OCI-LY3 (cell line): ENCODE measurements around the gene DPYD.

Source experiments
- H2AFZ ChIP-seq: fragments of 200-600, 300-600 bp; shearing (Covaris generic); 2 replicates; pipeline ENCODE4 v1.6.0; 2014; ENCODE audit warnings: antibody characterized with exemption, low read depth, low read length
- H3K27ac ChIP-seq: fragments of 200-600, 300-600 bp; sonication (generic); 2 replicates; pipeline ENCODE4 v1.5.1; 2014; ENCODE audit warnings: mild to moderate bottlenecking, low read length, moderate library complexity, mixed read lengths
- H3K27me3 ChIP-seq: fragments of 200-600, 300-600 bp; sonication (generic); 2 replicates; pipeline ENCODE4 v1.6.1; 2014; ENCODE audit warnings: low read depth, low read length, mixed read lengths
- H3K36me3 ChIP-seq: fragments of 200-600, 300-600 bp; sonication (generic); replicated peaks from 2 replicates; pipeline ENCODE3; 2014; ENCODE audit warnings: low read depth, low read length, mixed read lengths
- H3K4me1 ChIP-seq: fragments of 300-600, 200-600 bp; sonication (generic); 2 replicates; pipeline ENCODE4 v1.6.1; 2014; ENCODE audit warnings: low read length, mixed read lengths
- H3K4me2 ChIP-seq: fragments of 200-600, 300-600 bp; sonication (generic); 2 replicates; pipeline ENCODE4 v1.6.1; 2014; ENCODE audit warnings: low read length, mixed read lengths
- H3K4me3 ChIP-seq: fragments of 300-600, 200-600 bp; sonication (generic); 2 replicates; pipeline ENCODE4 v1.5.1; 2014; ENCODE audit warnings: antibody characterized with exemption, mild to moderate bottlenecking, low read length, moderate library complexity
- H3K79me2 ChIP-seq: fragments of 300-600, 200-600 bp; shearing (Covaris generic); 2 replicates; pipeline ENCODE4 v1.6.1; 2014; ENCODE audit warnings: mild to moderate bottlenecking, low read length, mixed read lengths
- H3K9ac ChIP-seq: fragments of 300-600, 200-600 bp; shearing (Covaris generic); 2 replicates; pipeline ENCODE4 v1.6.0; 2014; ENCODE audit warnings: mild to moderate bottlenecking, low read length, moderate library complexity
- H3K9me3 ChIP-seq: fragments of 200-600, 300-600 bp; shearing (Covaris generic); 2 replicates; pipeline ENCODE4 v1.6.1; 2014; ENCODE audit warnings: low read length, mixed read lengths; ENCODE audit not compliant: insufficient read depth
- H4K20me1 ChIP-seq: fragments of 200-600, 300-600 bp; sonication (generic); 2 replicates; pipeline ENCODE4 v1.6.1; 2016; ENCODE audit warnings: low read length, mixed read lengths; ENCODE audit not compliant: insufficient read depth
- EZH2phosphoT487 ChIP-seq: fragments of 200-600 bp; shearing (Covaris generic); IDR thresholded peaks from 2 replicates; pipeline ENCODE4 v1.6.1; 2018; ENCODE audit warnings: antibody characterized with exemption, mixed run types, low read depth
- TF ChIP-seq, protein P1 (sequence below): fragments of 200-600, 300-600 bp; sonication (generic); IDR thresholded peaks from 2 replicates; pipeline ENCODE4 v1.5.1; 2014; ENCODE audit warnings: antibody characterized with exemption, low read length, low read depth

DPYD gene

DNA sequence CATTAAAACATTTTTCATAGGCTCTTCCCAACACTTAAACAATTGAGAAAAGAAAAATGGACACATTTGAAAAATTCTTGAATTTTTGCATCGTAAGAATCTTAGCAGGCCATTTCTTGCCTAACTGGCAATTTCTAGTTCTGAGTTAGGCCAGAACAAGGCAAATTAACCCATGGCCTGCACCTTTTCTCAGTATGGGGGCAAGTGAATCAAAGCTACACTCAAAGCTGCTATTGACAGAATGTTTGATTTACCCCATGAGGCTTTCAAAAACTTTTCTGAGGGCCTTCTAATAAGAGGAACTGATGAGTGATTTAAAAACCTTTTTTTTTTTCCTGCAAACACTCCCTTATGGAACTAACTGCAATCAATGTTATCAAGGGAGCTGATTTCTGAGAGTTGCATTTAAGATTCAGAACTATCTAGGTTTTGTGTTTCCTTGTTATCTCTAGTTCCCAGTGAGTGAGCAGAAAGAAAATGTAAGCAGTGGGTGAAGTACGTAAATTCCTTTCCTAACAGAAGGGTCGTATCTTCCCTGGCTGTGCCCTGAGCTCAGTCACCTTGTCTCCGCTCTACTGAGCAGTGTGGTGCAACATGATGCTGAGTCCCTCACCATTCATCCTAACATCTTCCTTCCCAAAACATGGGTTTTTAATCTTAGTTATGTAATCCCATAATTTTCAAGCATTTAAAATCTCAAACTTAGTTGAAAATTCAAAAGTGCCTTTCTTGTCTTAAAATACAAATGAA, 353.7 kb downstream of the DPYD start:
- Histone ChIP-seq H3K4me3 (no peak overlapping the region), H2AFZ (no peak overlapping the region), H3K27me3 (no peaks in the 10 kb centered on the region), H3K9ac (no peak overlapping the region), H3K27ac (no peak overlapping the region), H3K4me1 (no peaks in the 10 kb centered on the region), H3K9me3 (no peaks in the 10 kb centered on the region), H3K36me3 (no peaks in the 10 kb centered on the region), H3K79me2 (no peaks in the 10 kb centered on the region), H3K4me2 (no peak overlapping the region), H4K20me1 (no peaks in the 10 kb centered on the region)
- no peak for TF ChIP-seq EZH2phosphoT487
- TF ChIP-seq, protein P1, sequence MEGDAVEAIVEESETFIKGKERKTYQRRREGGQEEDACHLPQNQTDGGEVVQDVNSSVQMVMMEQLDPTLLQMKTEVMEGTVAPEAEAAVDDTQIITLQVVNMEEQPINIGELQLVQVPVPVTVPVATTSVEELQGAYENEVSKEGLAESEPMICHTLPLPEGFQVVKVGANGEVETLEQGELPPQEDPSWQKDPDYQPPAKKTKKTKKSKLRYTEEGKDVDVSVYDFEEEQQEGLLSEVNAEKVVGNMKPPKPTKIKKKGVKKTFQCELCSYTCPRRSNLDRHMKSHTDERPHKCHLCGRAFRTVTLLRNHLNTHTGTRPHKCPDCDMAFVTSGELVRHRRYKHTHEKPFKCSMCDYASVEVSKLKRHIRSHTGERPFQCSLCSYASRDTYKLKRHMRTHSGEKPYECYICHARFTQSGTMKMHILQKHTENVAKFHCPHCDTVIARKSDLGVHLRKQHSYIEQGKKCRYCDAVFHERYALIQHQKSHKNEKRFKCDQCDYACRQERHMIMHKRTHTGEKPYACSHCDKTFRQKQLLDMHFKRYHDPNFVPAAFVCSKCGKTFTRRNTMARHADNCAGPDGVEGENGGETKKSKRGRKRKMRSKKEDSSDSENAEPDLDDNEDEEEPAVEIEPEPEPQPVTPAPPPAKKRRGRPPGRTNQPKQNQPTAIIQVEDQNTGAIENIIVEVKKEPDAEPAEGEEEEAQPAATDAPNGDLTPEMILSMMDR: no peak

DNA sequence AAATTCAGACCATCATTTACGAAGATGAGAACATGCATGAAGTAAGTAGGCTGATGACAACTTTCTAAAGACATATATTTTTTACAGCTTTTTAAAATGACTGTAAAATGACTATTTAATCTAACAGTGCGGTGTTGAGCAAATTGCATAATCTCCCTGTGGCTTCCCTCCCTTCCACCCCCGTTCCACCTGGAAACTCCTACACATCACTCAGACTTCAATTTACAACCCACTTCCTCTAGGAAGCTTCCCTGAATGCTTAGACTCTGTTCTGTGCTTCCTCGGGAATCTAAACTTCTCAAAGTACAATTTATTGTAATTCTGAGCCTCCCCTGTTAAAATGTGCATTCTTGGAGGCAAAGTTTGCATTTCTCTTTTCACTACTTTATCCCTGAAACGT, 354.9 kb downstream of the DPYD start:
- Histone ChIP-seq H2AFZ (no peak overlapping the region), H3K27me3 (no peaks in the 10 kb centered on the region), H4K20me1 (no peaks in the 10 kb centered on the region), H3K36me3 (no peaks in the 10 kb centered on the region), H3K9ac (no peak overlapping the region), H3K4me3 (no peak overlapping the region), H3K4me2 (no peak overlapping the region), H3K9me3 (no peaks in the 10 kb centered on the region), H3K79me2 (no peaks in the 10 kb centered on the region), H3K27ac (no peak overlapping the region), H3K4me1 (no peaks in the 10 kb centered on the region)
- no peak for TF ChIP-seq EZH2phosphoT487
- TF ChIP-seq, protein P1: no peak

DNA sequence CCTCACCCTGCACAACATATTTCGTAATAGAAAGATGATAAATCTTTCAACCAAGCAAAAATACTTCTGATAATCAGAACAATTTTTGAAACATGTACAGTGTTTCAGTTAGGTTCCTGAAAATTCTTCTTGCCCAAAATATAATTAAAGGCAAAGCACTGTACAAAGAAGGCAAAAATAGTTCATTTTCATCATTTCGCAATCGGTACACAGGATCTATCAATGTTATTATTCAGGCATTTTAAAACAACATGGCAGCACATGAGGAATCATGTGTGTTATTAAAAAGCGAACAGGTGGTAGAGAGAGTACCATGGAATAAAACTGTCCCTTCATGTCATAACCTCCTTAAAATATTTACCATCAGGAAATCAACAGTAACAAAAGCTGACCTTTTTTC, 356.9 kb downstream of the DPYD start:
- no peaks in the 10 kb centered on the region for H3K9me3 ChIP-seq
- no peaks in the 10 kb centered on the region for H3K27me3 ChIP-seq
- H3K36me3 ChIP-seq: no peaks in the 10 kb centered on the region
- H3K79me2 ChIP-seq: no peaks in the 10 kb centered on the region
- no peak overlapping the region for H3K9ac ChIP-seq
- no peak overlapping the region for H3K4me3 ChIP-seq
- H3K4me2 ChIP-seq: no peak overlapping the region
- no peak overlapping the region for H2AFZ ChIP-seq
- no peaks in the 10 kb centered on the region for H4K20me1 ChIP-seq
- no peaks in the 10 kb centered on the region for H3K4me1 ChIP-seq
- TF ChIP-seq, protein P1: no peak
- TF ChIP-seq EZH2phosphoT487: no peak
- no peak overlapping the region for H3K27ac ChIP-seq

DNA sequence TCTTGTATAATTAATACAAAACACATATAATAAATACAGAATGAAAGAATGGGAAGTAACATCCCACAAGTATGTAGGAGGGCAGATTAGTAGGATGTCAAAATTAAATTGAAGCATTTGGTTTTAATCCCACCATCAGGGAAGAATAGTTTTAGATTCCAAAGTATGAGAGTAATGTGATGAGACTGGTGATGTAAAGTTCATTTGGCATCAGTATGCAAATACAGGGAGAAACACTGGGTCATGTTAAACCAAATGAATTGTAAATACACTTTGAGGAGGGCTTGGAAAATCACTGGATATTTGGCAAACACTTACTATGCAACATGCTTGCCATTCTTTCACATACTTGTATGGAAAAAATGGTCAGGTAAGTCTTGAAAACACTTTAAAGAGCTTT, 358.8 kb downstream of the DPYD start:
- no peaks in the 10 kb centered on the region for H3K36me3 ChIP-seq
- H3K9ac ChIP-seq: no peak overlapping the region
- H3K79me2 ChIP-seq: no peaks in the 10 kb centered on the region
- H3K4me3 ChIP-seq: no peak overlapping the region
- H3K9me3 ChIP-seq: no peaks in the 10 kb centered on the region
- no peaks in the 10 kb centered on the region for H3K27me3 ChIP-seq
- H3K4me1 ChIP-seq: no peaks in the 10 kb centered on the region
- TF ChIP-seq EZH2phosphoT487: no peak
- TF ChIP-seq, protein P1: no peak
- H3K4me2 ChIP-seq: no peak overlapping the region
- H3K27ac ChIP-seq: no peak overlapping the region
- no peaks in the 10 kb centered on the region for H4K20me1 ChIP-seq
- no peak overlapping the region for H2AFZ ChIP-seq
